IPS-15b (cell line): ENCODE measurements around the gene ZNF28.
"Not testable (repeated sequence)": the region's sequence is repeated elsewhere in the genome, so short reads cannot be mapped to it uniquely, and the experiment has no call there.

Source experiments
- H3K27me3 ChIP-seq: one replicate; pipeline ENCODE4 v1.6.1; 2013; ENCODE audit warnings: low read length; ENCODE audit not compliant: control insufficient read depth, insufficient read depth
- H3K36me3 ChIP-seq: one replicate; pipeline ENCODE4 v1.6.1; 2013; ENCODE audit warnings: low read length; ENCODE audit not compliant: control insufficient read depth, insufficient read depth
- H3K4me1 ChIP-seq: one replicate; pipeline ENCODE4 v1.6.1; 2013; ENCODE audit warnings: mild to moderate bottlenecking, low read length; ENCODE audit not compliant: control insufficient read depth, insufficient read depth
- H3K4me3 ChIP-seq: one replicate; pipeline ENCODE4 v1.5.1; 2013; ENCODE audit warnings: low read depth, low read length
- H3K9ac ChIP-seq: one replicate; pipeline ENCODE4 v1.6.1; 2013; ENCODE audit warnings: low read depth, mild to moderate bottlenecking, low read length
- H3K9me3 ChIP-seq: one replicate; pipeline ENCODE4 v1.6.1; 2013; ENCODE audit warnings: mild to moderate bottlenecking, low read length; ENCODE audit not compliant: control insufficient read depth, insufficient read depth

Gene ZNF28

GRCh38 chr19:52821204-52821960 lies at the start of gene ZNF28:
Gene ZNF28, minus strand, starts transcription at chr19:52821633. Its CDS starts 3,675 bp downstream, at chr19:52817958.
- peak within 1 kb of the TSS; percentile 76 for H3K4me3 ChIP-seq
- H3K9ac ChIP-seq, H3K4me1 ChIP-seq, H3K36me3 ChIP-seq, H3K27me3 ChIP-seq, H3K9me3 ChIP-seq: not testable (repeated sequence)

GRCh38 chr19:52868031-52868430 lies 46.6 kb upstream of the ZNF28 start:
- not testable (repeated sequence) for H3K27me3 ChIP-seq, H3K36me3 ChIP-seq, H3K9me3 ChIP-seq

GRCh38 chr19:52857378-52858191 lies 36.2 kb upstream of the ZNF28 start, which contains the start of gene ZNF468:
Gene ZNF468, minus strand, starts transcription at chr19:52857619. Its CDS starts 3,347 bp downstream, at chr19:52854272.
- not testable (repeated sequence) for H3K36me3 ChIP-seq, H3K27me3 ChIP-seq, H3K4me1 ChIP-seq, H3K9me3 ChIP-seq
- H3K9ac ChIP-seq: peak within 1 kb of the TSS; percentile 79
- H3K4me3 ChIP-seq: peak within 1 kb of the TSS; percentile 84

More at GRCh38 chr19:52868031-52868430, 46.6 kb upstream of the ZNF28 start:
- H3K4me1 ChIP-seq, H3K4me3 ChIP-seq, H3K9ac ChIP-seq: not testable (repeated sequence)

GRCh38 chr19:52856540-52857377 lies 35.3 kb upstream of the ZNF28 start:
- H3K9ac ChIP-seq: peak overlapping the region; percentile 79
- not testable (repeated sequence) for H3K9me3 ChIP-seq, H3K36me3 ChIP-seq, H3K27me3 ChIP-seq, H3K4me1 ChIP-seq
- H3K4me3 ChIP-seq: peak overlapping the region; percentile 84

- not testable (repeated sequence) for H3K4me1 ChIP-seq, H3K9ac ChIP-seq, H3K27me3 ChIP-seq, H3K4me3 ChIP-seq, H3K9me3 ChIP-seq
- peaks cover 21% of the 10 kb centered on the region for H3K36me3 ChIP-seq
Measured at GRCh38 chr19:52847352-52847751, 25.9 kb upstream of the ZNF28 start.

- H3K36me3 ChIP-seq: peaks cover 25% of the 10 kb centered on the region
- not testable (repeated sequence) for H3K9ac ChIP-seq, H3K27me3 ChIP-seq, H3K4me1 ChIP-seq, H3K4me3 ChIP-seq, H3K9me3 ChIP-seq
Measured at GRCh38 chr19:52840825-52841465, 19.5 kb upstream of the ZNF28 start.

GRCh38 chr19:52834289-52834688 lies 12.9 kb upstream of the ZNF28 start:
- H3K36me3 ChIP-seq, H3K9ac ChIP-seq, H3K27me3 ChIP-seq, H3K4me1 ChIP-seq, H3K4me3 ChIP-seq, H3K9me3 ChIP-seq: not testable (repeated sequence)

GRCh38 chr19:52833541-52833940 lies 12.1 kb upstream of the ZNF28 start:
- H3K9ac ChIP-seq, H3K36me3 ChIP-seq, H3K27me3 ChIP-seq, H3K4me1 ChIP-seq, H3K4me3 ChIP-seq, H3K9me3 ChIP-seq: not testable (repeated sequence)

GRCh38 chr19:52829866-52830265 lies 8.4 kb upstream of the ZNF28 start:
- not testable (repeated sequence) for H3K27me3 ChIP-seq, H3K9ac ChIP-seq, H3K4me3 ChIP-seq, H3K4me1 ChIP-seq, H3K36me3 ChIP-seq, H3K9me3 ChIP-seq

GRCh38 chr19:52825765-52826164 lies 4.3 kb upstream of the ZNF28 start:
- no peaks in the 10 kb centered on the region for H3K4me1 ChIP-seq
- no peaks in the 10 kb centered on the region for H3K27me3 ChIP-seq
- H3K9me3 ChIP-seq: no peaks in the 10 kb centered on the region
- no peak overlapping the region for H3K9ac ChIP-seq
- no peak overlapping the region for H3K4me3 ChIP-seq
- H3K36me3 ChIP-seq: no peaks in the 10 kb centered on the region

GRCh38 chr19:52823676-52824075 lies 2.2 kb upstream of the ZNF28 start:
- Histone ChIP-seq H3K36me3 (no peaks in the 10 kb centered on the region), H3K27me3 (no peaks in the 10 kb centered on the region), H3K4me3 (no peak overlapping the region), H3K4me1 (no peaks in the 10 kb centered on the region), H3K9ac (no peak overlapping the region), H3K9me3 (no peaks in the 10 kb centered on the region)
